Peyer's patch (tissue), 4 donors: Measurements from ENCODE around the gene SACS.

Experiments
- POLR2A ChIP-seq, 2 donors: fragments of 450-650 bp; IDR thresholded peaks; one replicate each; pipeline ENCODE4 v1.5.1; 2017; ENCODE audit warnings: antibody characterized with exemption in 2 of 2, mild to moderate bottlenecking in 2 of 2, moderate library complexity in 2 of 2
- TF ChIP-seq, protein P1 (sequence below), 6 experiments: fragments of 450-650 bp in 4 of 6; fragments of 200-600 bp in 2 of 6; sonication (generic) in 1 of 6; IDR thresholded peaks; one replicate each; pipeline ENCODE4 v1.5.1; 2017 to 2019; ENCODE audit warnings: antibody characterized with exemption in 6 of 6, mild to moderate bottlenecking in 3 of 6, moderate library complexity in 1 of 6

DNA sequence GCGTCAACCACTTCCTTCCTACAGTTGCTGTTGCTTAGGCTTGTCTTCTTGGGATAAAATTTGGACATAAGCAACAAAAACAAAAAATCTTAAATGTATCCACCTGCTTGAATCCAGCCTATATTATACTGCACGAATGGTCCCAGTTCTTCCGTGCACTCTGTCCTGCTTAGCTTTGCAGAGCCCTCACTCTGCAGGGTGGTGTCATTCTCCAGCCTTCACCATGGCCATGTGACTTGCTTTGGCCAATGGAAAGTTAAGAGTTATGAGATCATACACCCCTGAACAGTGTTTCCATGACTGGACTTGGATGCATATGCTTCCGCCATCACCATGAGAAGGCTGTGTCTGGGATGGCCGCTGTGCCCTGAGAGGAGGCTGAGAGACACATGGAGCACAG lies 27.4 kb upstream of the SACS start:
- TF ChIP-seq, protein P1, sequence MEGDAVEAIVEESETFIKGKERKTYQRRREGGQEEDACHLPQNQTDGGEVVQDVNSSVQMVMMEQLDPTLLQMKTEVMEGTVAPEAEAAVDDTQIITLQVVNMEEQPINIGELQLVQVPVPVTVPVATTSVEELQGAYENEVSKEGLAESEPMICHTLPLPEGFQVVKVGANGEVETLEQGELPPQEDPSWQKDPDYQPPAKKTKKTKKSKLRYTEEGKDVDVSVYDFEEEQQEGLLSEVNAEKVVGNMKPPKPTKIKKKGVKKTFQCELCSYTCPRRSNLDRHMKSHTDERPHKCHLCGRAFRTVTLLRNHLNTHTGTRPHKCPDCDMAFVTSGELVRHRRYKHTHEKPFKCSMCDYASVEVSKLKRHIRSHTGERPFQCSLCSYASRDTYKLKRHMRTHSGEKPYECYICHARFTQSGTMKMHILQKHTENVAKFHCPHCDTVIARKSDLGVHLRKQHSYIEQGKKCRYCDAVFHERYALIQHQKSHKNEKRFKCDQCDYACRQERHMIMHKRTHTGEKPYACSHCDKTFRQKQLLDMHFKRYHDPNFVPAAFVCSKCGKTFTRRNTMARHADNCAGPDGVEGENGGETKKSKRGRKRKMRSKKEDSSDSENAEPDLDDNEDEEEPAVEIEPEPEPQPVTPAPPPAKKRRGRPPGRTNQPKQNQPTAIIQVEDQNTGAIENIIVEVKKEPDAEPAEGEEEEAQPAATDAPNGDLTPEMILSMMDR (IDR thresholded peaks at IDR 0.05): no peak
- TF ChIP-seq POLR2A (IDR thresholded peaks at IDR 0.05): no peak
